Adrenal gland (tissue), 12 donors: ENCODE measurements around the gene GTF3C6. TPM values are rescaled to one million over a fixed set of nuclear protein-coding genes. Genes with fewer than 3 reads are reported as not detected.

Source experiments
- DNase-seq, 7 donors: peaks; one replicate each; pipeline ENCODE4 v3.0.0-alpha.2; 2019 to 2020
- H3K27ac ChIP-seq, 5 donors: fragments of 200-600 bp; sonication (generic) in 4 of 5; 1 replicate in 3 of 5; 2 replicates in 2 of 5; pipeline versions ENCODE4 v1.5.1 to v1.8.0; 2016 to 2020; ENCODE audit warnings: mild to moderate bottlenecking in 1 of 5
- H3K27me3 ChIP-seq: fragments of 200-600 bp; 2 replicates; pipeline ENCODE4 v1.8.0; 2021
- H3K36me3 ChIP-seq, 2 donors: fragments of 200-600 bp; replicated peaks in 1 of 2; 1 replicate in 1 of 2; 2 replicates in 1 of 2; pipeline versions ENCODE4 v1.5.1 to v1.8.0; 2018 to 2022
- H3K4me1 ChIP-seq, 2 donors: fragments of 200-600 bp; replicated peaks in 1 of 2; 1 replicate in 1 of 2; 2 replicates in 1 of 2; pipeline versions ENCODE4 v1.5.1 to v1.8.0; 2018 to 2021
- H3K4me3 ChIP-seq, 4 donors: fragments of 200-600 bp; sonication (generic) in 3 of 4; one replicate each; pipeline ENCODE4 v1.5.1; 2016 to 2018
- H3K9me3 ChIP-seq, 3 donors: fragments of 200-600 bp; sonication (generic) in 1 of 3; replicated peaks in 1 of 3; 1 replicate in 2 of 3; 2 replicates in 1 of 3; pipeline versions ENCODE4 v1.5.1 to v1.8.0; 2016 to 2021
- POLR2A ChIP-seq, 2 donors: fragments of 450-650 bp; IDR thresholded peaks; one replicate each; pipeline ENCODE4 v1.6.1; 2017; ENCODE audit warnings: antibody characterized with exemption in 2 of 2, mild to moderate bottlenecking in 2 of 2, moderate library complexity in 1 of 2
- WGBS, 4 donors: extraction: QIAGEN DNeasy Blood & Tissue Kit in 2 of 4; methylation state at CpG; one replicate each; pipeline versions ENCODE4 v1.1.5 to v1.1.7; 2013 to 2017; 5-methylcytosine and 5-hydroxymethylcytosine counted together
- intact Hi-C, 2 donors: fragments of 100-400 bp; cut with DNase I; formaldehyde crosslinking; loops; one replicate each; pipeline versions ENCODE4 v1.14.1 to v1.15.0; 2022 to 2023
- polyA plus RNA-seq, 3 donors: library from polyadenylated mRNA; stranded (reverse); fragments of 200-250 nt in 2 of 3; fragments of 350-450 nt in 1 of 3; fragmentation: Illumina TruSeq in 1 of 3; extraction: RNeasy Lipid Tissue Mini Kit (QIAGEN cat#74804) in 1 of 3; gene quantifications; one replicate each; pipeline ENCODE4 v1.2.3, GENCODE V29; 2013 to 2014
- total RNA-seq, 9 donors: library from RNA; depleted of rRNA in 4 of 9; stranded (reverse); fragments of >200 nt in 4 of 9; fragments of 120-200 nt in 1 of 9; fragmentation: NEBNext Ultra II Directional in 1 of 9; extraction: Animal tissue kit (Norgen Biotek cat#: 25700) in 1 of 9; gene quantifications; one replicate each; pipeline versions ENCODE4 v1.1.0 to v1.2.4, GENCODE V29; 2013 to 2023
- TF ChIP-seq, protein P1 (sequence below), 6 experiments: fragments of 450-650 bp in 4 of 6; fragments of 200-600 bp in 2 of 6; sonication (generic) in 1 of 6; IDR thresholded peaks; 1 replicate in 5 of 6; 2 replicates in 1 of 6; pipeline versions ENCODE4 v1.5.1 to v1.8.0; 2016 to 2021; ENCODE audit warnings: antibody characterized with exemption in 6 of 6, mild to moderate bottlenecking in 2 of 6, moderate library complexity in 1 of 6
- donor health status: healthy with polysubstance abuse.
- donor health status: Bipolar disorder and iron deficiency.
- donor health status: DM: yes; HTN: yes; CAD: no.
- donor health status: DM: no; HTN: no; CAD: no.
- donor health status: DM: no; HTN: no; CAD: no.
- donor health status: DM: yes; HTN: yes; CAD: no.

Gene GTF3C6
- total and polyA plus RNA-seq, 12 donors: 48.3 to 133 (median 76.2) TPM

DNA sequence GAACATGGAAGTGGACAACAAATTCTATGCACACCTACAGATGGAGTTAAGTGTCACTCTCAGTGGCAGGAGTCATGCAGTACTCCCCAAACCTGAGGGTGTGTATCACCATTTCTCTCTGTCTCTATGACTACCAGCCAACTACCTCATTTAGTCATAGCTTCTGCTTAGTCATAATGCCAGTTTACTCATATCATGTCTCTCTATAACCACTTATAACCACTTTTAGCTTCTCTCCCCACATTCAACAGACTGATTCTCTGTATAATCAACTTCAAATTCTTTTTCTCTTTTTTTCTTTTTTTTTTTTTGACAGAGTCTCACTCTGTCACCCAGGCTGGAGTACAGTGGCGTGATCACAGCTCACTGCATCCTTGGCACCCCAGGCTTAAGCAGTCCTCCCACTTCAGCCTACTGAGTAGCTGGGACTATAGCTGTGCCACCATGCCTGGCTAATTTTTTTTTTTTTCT is 13.8 kb upstream of the GTF3C6 start:
- no peak overlapping the region for H3K27ac ChIP-seq
- no peak for DNase-seq
- no peaks in the 10 kb centered on the region for H3K27me3 ChIP-seq
- no peaks in the 10 kb centered on the region for H3K4me1 ChIP-seq
- 67 to 96% (median 90%) methylated on average over 1 of the region's 1 CpG for WGBS, 4 donors
- intact Hi-C loops: loop anchor here (5.0 kb wide), 2 partner anchors 257 to 417 kb away; no protein-coding TSS in a partner anchor
- TF ChIP-seq, protein P1, sequence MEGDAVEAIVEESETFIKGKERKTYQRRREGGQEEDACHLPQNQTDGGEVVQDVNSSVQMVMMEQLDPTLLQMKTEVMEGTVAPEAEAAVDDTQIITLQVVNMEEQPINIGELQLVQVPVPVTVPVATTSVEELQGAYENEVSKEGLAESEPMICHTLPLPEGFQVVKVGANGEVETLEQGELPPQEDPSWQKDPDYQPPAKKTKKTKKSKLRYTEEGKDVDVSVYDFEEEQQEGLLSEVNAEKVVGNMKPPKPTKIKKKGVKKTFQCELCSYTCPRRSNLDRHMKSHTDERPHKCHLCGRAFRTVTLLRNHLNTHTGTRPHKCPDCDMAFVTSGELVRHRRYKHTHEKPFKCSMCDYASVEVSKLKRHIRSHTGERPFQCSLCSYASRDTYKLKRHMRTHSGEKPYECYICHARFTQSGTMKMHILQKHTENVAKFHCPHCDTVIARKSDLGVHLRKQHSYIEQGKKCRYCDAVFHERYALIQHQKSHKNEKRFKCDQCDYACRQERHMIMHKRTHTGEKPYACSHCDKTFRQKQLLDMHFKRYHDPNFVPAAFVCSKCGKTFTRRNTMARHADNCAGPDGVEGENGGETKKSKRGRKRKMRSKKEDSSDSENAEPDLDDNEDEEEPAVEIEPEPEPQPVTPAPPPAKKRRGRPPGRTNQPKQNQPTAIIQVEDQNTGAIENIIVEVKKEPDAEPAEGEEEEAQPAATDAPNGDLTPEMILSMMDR (IDR thresholded peaks at IDR 0.05): no peak
- TF ChIP-seq POLR2A (IDR thresholded peaks at IDR 0.05): no peak
- no peak overlapping the region for H3K4me3 ChIP-seq
- no peaks in the 10 kb centered on the region for H3K9me3 ChIP-seq
- H3K36me3 ChIP-seq: no peaks in the 10 kb centered on the region

DNA sequence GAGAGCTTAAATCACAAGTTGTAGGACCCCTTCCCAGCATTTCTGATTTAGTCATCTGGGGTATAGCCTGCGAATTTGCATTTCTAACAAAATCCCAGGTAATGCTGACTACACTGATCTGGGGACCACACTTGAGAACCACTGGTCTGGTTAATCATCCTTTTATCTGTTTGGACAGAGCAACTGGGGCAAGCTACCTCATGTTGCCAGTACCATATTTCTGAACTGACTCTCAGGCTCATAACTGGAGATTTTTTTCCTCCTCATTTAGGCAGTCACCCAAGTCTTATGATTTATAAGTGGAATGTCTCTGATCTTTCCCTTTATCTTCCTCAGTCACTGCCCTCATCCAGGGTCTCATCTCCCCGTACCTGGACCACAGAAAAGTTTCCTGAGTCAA is 12.0 kb upstream of the GTF3C6 start:
- no peaks in the 10 kb centered on the region for H3K36me3 ChIP-seq
- 58 to 74% (median 62%) methylated on average over 2 of the region's 2 CpGs for WGBS, 4 donors
- intact Hi-C loops: loop anchor here (5.0 kb wide), 2 partner anchors 259 to 419 kb away; no protein-coding TSS in a partner anchor
- no peak for DNase-seq
- H3K27ac ChIP-seq: no peak overlapping the region
- TF ChIP-seq, protein P1 (IDR thresholded peaks at IDR 0.05): no peak
- TF ChIP-seq POLR2A (IDR thresholded peaks at IDR 0.05): no peak
- H3K27me3 ChIP-seq: no peaks in the 10 kb centered on the region
- no peaks in the 10 kb centered on the region for H3K9me3 ChIP-seq
- no peaks in the 10 kb centered on the region for H3K4me1 ChIP-seq
- H3K4me3 ChIP-seq: no peak overlapping the region

DNA sequence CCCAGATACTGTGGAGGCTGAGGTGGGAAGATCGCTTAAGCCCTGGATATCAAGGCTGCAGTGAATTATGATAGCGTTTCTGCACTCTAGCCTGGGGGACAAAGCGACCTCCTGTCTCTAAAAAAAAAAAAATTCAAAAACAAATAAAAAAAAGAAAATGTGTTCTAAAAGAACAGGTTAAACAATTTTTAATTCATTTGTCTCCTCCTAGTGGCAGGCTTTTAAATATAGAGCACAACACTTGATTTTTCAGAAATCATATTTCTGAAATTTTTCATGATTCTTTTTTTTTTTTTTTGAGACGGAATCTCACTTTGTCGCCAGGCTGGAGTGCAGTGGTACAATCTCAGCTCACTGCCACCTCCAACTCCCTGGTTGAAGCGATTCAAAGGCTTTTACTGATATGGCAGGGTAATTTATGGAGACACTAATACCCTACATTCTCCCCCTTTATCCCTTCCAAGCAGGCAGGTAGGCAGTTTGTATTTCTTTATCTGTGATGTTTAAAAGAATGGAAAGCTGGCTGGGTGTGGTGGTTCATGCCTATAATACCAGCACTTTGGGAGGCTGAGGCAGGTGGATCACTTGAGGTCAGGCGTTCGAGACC is 8.7 kb upstream of the GTF3C6 start:
- intact Hi-C loops: loop anchor here (5.0 to 10.0 kb wide), 4 partner anchors 75 to 422 kb away; partner anchors contain the start of gene AMD1 (in 1 of the 2)
- DNase-seq: no peak
- no peak overlapping the region for H3K4me3 ChIP-seq
- no peaks in the 10 kb centered on the region for H3K27me3 ChIP-seq
- no peaks in the 10 kb centered on the region for H3K9me3 ChIP-seq
- WGBS, 4 donors: 27 to 34% (median 33%) methylated on average over 8 of the region's 8 CpGs
- H3K36me3 ChIP-seq: no peaks in the 10 kb centered on the region
- no peak for TF ChIP-seq POLR2A (IDR thresholded peaks at IDR 0.05)
- TF ChIP-seq, protein P1 (IDR thresholded peaks at IDR 0.05): peak; percentile 34 to 86 (median 60)
- no peaks in the 10 kb centered on the region for H3K4me1 ChIP-seq
- H3K27ac ChIP-seq: no peak overlapping the region

DNA sequence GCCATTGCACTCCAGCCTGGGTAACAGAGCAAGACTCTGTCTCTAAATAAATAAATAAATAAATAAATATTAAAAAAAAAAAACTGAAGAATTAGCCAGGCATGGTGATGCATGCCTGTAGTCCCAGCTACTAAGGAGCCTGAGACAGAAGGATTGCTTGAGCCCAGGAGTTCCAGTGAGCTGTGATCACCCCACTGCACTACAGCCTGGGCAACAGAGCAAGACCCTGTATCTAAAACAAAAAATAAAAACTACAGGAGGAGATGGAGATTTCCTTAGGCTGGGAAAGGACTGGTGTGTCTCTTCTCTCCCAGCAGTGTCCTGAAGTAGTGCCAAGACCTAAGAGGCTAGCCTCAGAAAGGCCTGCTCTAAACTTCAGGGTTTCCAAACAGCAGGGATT is 8.1 kb upstream of the GTF3C6 start:
- intact Hi-C loops: loop anchor here (5.0 to 10.0 kb wide), 2 partner anchors 76 to 418 kb away; partner anchors contain the start of gene AMD1 (in 1 of the 2)
- no peak overlapping the region for H3K4me3 ChIP-seq
- no peaks in the 10 kb centered on the region for H3K4me1 ChIP-seq
- H3K27ac ChIP-seq: no peak overlapping the region
- H3K27me3 ChIP-seq: no peaks in the 10 kb centered on the region
- no peaks in the 10 kb centered on the region for H3K36me3 ChIP-seq
- DNase-seq: no peak
- no peaks in the 10 kb centered on the region for H3K9me3 ChIP-seq
- TF ChIP-seq, protein P1 (IDR thresholded peaks at IDR 0.05): no peak
- no peak for TF ChIP-seq POLR2A (IDR thresholded peaks at IDR 0.05)
